ENCODE measurements around the gene MKLN1. TPM values are rescaled to one million over a fixed set of nuclear protein-coding genes. Genes with fewer than 3 reads are reported as not detected.
A peak's percentile ranks its signal among the peaks of the same experiment; 100 is the strongest.

The MKLN1 gene
- total RNA-seq, 2 donors from 2014 or later, result 25.1 to 29.3 TPM

- TF ChIP-seq CTCF (IDR thresholded peaks at IDR 0.05) (no peak), POLR2A (IDR thresholded peaks at IDR 0.05) (no peak)
- H3K4me3 ChIP-seq, result no peak overlapping the region
- intact Hi-C loops (cut with DNase I), result no loop called here
- no peaks in the 10 kb centered on the region for H3K27me3 ChIP-seq
- H3K9me3 ChIP-seq, result no peaks in the 10 kb centered on the region
- 93 to 95% methylated on average over 2 of the region's 2 CpGs for WGBS, 2 donors
- no peak for DNase-seq
- no peak overlapping the region for H3K27ac ChIP-seq
- no peaks in the 10 kb centered on the region for H3K36me3 ChIP-seq (replicated peaks in 1 of 2; ENCODE audit: insufficient read depth in 1 of 2, low read depth in 2 of 2)
- no peak for ATAC-seq
- H3K4me1 ChIP-seq, result peaks cover 25% of the 10 kb centered on the region
These were observed 155.9 kb downstream of the MKLN1 start for GRCh38 chr7:131483586-131483985.

DNA sequence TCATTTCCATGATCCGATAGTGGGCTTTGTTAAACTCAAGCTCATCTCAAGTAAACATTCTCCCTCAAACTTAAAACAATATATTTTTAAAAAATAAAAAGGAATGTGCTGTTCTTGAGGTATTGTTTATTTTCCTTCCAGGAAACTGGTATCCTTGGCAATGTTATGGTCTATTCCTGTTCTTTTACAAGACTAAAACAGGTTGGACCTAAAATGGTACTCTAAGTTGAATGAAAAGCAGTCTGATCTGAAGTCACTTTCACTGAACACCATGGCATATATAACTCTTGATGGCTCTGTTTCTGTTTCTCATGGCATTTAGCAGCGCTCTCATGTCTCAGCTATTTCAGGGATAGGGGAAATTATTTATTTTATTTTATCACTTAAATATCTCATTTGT is 158.7 kb downstream of the MKLN1 start:
- intact Hi-C loops (cut with DNase I), result no loop called here
- Histone ChIP-seq H3K27me3 (no peaks in the 10 kb centered on the region), H3K4me1 (peaks cover 9% of the 10 kb centered on the region), H3K27ac (no peak overlapping the region), H3K36me3 (replicated peaks in 1 of 2; ENCODE audit: insufficient read depth in 1 of 2, low read depth in 2 of 2) (no peaks in the 10 kb centered on the region), H3K4me3 (no peak overlapping the region), H3K9me3 (no peaks in the 10 kb centered on the region)
- DNase-seq, result no peak
- ATAC-seq, result no peak
- TF ChIP-seq CTCF (IDR thresholded peaks at IDR 0.05) (no peak), POLR2A (IDR thresholded peaks at IDR 0.05) (no peak)
- 76 to 89% methylated on average over 2 of the region's 2 CpGs for WGBS, 2 donors

DNA sequence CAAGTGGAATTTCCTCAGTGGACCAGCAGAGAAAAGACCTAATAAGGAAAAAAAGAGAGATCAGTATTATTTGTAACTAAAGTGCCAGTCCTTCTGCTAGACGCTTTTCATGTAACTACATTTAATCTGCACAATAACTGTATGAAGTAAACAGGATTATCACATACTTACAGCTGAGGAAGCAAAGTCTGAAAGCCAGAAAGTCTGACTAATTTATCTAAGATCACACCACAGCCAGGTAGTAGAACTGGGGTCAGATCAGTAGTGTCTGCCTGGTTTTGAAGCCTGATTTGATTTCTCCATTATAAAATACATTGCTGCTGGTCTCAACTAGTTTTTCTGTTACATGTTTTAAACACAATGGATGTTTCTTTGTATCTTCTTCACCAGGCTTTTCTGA is 159.5 kb downstream of the MKLN1 start:
- intact Hi-C loops (cut with DNase I), result no loop called here
- H3K36me3 ChIP-seq (replicated peaks in 1 of 2; ENCODE audit: insufficient read depth in 1 of 2, low read depth in 2 of 2), result no peaks in the 10 kb centered on the region
- no peak for ATAC-seq
- 42 to 50% methylated on average over 1 of the region's 1 CpG for WGBS, 2 donors
- no peak overlapping the region for H3K4me3 ChIP-seq
- no peaks in the 10 kb centered on the region for H3K27me3 ChIP-seq
- no peak for TF ChIP-seq POLR2A (IDR thresholded peaks at IDR 0.05)
- TF ChIP-seq CTCF (IDR thresholded peaks at IDR 0.05), result no peak
- no peaks in the 10 kb centered on the region for H3K9me3 ChIP-seq
- H3K4me1 ChIP-seq, result peaks cover 9% of the 10 kb centered on the region
- no peak overlapping the region for H3K27ac ChIP-seq
- DNase-seq, result no peak

GRCh38 chr7:131488361-131488760 is 160.7 kb downstream of the MKLN1 start:
- WGBS, 2 donors, result 70 to 79% methylated on average over 2 of the region's 2 CpGs
- H3K27me3 ChIP-seq, result no peaks in the 10 kb centered on the region
- H3K4me3 ChIP-seq, result no peak overlapping the region
- ATAC-seq (no peak), DNase-seq (no peak)
- intact Hi-C loops (cut with DNase I), result no loop called here
- no peaks in the 10 kb centered on the region for H3K36me3 ChIP-seq (replicated peaks in 1 of 2; ENCODE audit: insufficient read depth in 1 of 2, low read depth in 2 of 2)
- peaks cover 9% of the 10 kb centered on the region for H3K4me1 ChIP-seq
- no peak overlapping the region for H3K27ac ChIP-seq
- H3K9me3 ChIP-seq, result no peaks in the 10 kb centered on the region
- TF ChIP-seq POLR2A (IDR thresholded peaks at IDR 0.05) (no peak), CTCF (IDR thresholded peaks at IDR 0.05) (peak in 2 of 7 experiments; percentile 7 to 13)

DNA sequence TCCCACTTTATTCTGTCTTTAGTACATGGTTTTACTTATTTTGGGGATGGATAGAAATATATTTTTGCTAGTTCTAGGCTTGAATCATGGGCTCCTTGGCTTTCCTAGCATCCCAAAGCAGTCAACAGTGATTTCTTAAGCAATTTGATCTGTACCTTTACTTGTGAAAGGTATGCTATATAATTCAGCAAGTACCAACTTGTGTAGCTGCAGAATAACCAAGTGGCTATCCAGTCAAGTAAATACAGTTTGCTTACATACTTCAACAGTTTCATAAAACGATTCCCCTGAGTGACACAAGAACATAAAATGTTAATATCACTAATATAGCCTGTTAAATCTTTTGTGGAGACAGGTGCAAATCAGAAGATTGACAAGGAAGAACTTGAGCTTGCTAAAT is 161.5 kb downstream of the MKLN1 start:
- Histone ChIP-seq H3K4me3 (no peak overlapping the region), H3K27me3 (no peaks in the 10 kb centered on the region), H3K9me3 (no peaks in the 10 kb centered on the region), H3K27ac (no peak overlapping the region), H3K4me1 (peaks cover 9% of the 10 kb centered on the region), H3K36me3 (replicated peaks in 1 of 2; ENCODE audit: insufficient read depth in 1 of 2, low read depth in 2 of 2) (no peaks in the 10 kb centered on the region)
- TF ChIP-seq CTCF (IDR thresholded peaks at IDR 0.05) (no peak), POLR2A (IDR thresholded peaks at IDR 0.05) (no peak)
- whole genome bisulfite sequencing, 2 donors, result 73 to 79% methylated on average over 1 of the region's 1 CpG
- no peak for DNase-seq
- intact Hi-C loops (cut with DNase I), result no loop called here
- no peak for ATAC-seq
